ENCODE data around the gene STOM.
"Not testable (repeated sequence)": the region's sequence is repeated elsewhere in the genome, so short reads cannot be mapped to it uniquely, and the experiment has no call there.

Gene STOM

GRCh38 chr9:121369595-121370265, at the start of gene STOM:
STOM (minus strand) TSS chr9:121370250; CDS start chr9:121370187, 63 bp downstream.
- DNase-seq = peak in 5 of 14 donors; percentile 63 to 87 (median 77)

- DNase-seq = no peak
These were observed 41.9 kb upstream of the STOM start for GRCh38 chr9:121411993-121412392.

GRCh38 chr9:121405899-121406298, 35.8 kb upstream of the STOM start:
- DNase-seq = no peak

GRCh38 chr9:121404906-121405305, 34.9 kb upstream of the STOM start:
- no peak for DNase-seq

GRCh38 chr9:121399883-121400607, 30.0 kb upstream of the STOM start:
- peak in 2 of 14 donors; percentile 4 to 21 for DNase-seq

GRCh38 chr9:121399126-121399882, 29.3 kb upstream of the STOM start:
- DNase-seq = no peak

GRCh38 chr9:121398374-121398773, 28.3 kb upstream of the STOM start:
- DNase-seq = no peak

GRCh38 chr9:121397277-121397676, 27.2 kb upstream of the STOM start:
- DNase-seq = not testable (repeated sequence)

GRCh38 chr9:121395558-121395957, 25.5 kb upstream of the STOM start:
- DNase-seq = no peak

GRCh38 chr9:121394292-121394691, 24.2 kb upstream of the STOM start:
- DNase-seq = no peak

- DNase-seq = no peak
These were observed 23.3 kb upstream of the STOM start for GRCh38 chr9:121393318-121393717.

- no peak for DNase-seq
These were observed 20.3 kb upstream of the STOM start for GRCh38 chr9:121390372-121390771.

- DNase-seq = no peak
These were observed 18.3 kb upstream of the STOM start for GRCh38 chr9:121388140-121388905.

GRCh38 chr9:121386442-121387175, 16.6 kb upstream of the STOM start:
- DNase-seq = no peak

- no peak for DNase-seq
These were observed 13.7 kb upstream of the STOM start for GRCh38 chr9:121383715-121384114.

- no peak for DNase-seq
These were observed 10.8 kb upstream of the STOM start for GRCh38 chr9:121380846-121381245.

- no peak for DNase-seq
These were observed 6.3 kb upstream of the STOM start for GRCh38 chr9:121376214-121376830.

- no peak for DNase-seq
These were observed 3.1 kb upstream of the STOM start for GRCh38 chr9:121373011-121373729.

- DNase-seq = no peak
These were observed 2.4 kb upstream of the STOM start for GRCh38 chr9:121372239-121373010.

Data from C1 segment of cervical spinal cord (tissue), 14 donors.